K562 (cell line): ENCODE measurements around the gene GPR21.

Experiments used
- CHD2 ChIP-seq: IDR thresholded peaks from 2 replicates; pipeline ENCODE4 v1.6.1; 2011; ENCODE audit warnings: low read depth, low read length
- DPF2 ChIP-seq: fragments of 450-650 bp; IDR thresholded peaks from 2 replicates; pipeline ENCODE4 v1.6.1; 2016

GRCh38 chr9:123069010-123069481, 35.6 kb downstream of the GPR21 start:
- TF ChIP-seq DPF2 (no peak), CHD2 (no peak)
